ENCODE measurements around the gene CYLD.

DNA sequence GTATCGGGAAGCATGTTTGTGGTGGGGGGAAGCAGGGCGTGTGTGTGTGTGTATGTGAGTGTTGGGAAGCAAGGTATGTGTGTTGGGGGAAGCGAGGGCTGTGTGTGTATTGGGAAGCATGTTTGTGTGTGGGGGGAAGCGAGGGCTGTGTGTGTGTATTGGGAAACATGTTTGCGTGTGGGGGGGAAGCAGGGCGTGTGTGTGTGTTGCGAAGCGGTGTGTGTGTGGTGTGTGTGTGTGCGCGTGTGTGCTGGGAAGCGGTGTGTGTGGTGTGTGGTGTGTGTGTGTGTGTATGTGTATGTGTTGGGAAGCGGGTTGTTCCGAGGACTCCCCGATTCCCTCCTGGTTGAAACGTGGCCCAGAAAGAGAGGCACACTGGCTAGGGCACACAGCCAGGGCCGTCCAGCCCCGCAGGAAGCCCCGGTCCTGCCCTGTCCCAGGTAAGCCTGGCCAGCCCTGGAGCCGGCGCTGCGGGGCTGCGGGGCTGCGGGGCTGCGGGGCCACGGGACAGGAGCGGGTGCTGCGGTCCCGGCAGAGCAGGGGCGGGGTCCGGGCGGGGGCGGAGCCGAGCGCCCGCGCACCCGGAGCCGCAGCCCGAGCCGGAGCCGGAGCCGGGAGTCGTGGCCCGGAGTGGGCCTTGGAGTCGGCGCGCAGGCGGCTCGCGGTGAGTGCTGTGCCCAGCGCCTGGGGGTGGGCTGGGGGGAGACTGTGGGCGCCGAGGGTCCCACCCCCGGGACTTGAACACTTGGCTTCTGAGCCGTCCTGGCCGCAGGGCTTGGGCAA is 48.7 kb upstream of the CYLD start, which contains the start of gene NOD2:
- TF ChIP-seq YY1 (IDR thresholded peaks at IDR 0.05; ENCODE audit: insufficient read depth, insufficient read length) (no peak), ZNF274 (IDR thresholded peaks at IDR 0.05; ENCODE audit: low read depth, low read length) (no peak), SUZ12 (IDR thresholded peaks at IDR 0.05; ENCODE audit: extremely low read depth, insufficient read depth, insufficient read length) (no peak)
